Transverse colon (tissue), 4 donors: ENCODE results near the gene CDC14B. TPM values are rescaled to one million over a fixed set of nuclear protein-coding genes. Genes with fewer than 3 reads are reported as not detected.

Experiments
- DNase-seq: peaks from one replicate; pipeline ENCODE4 v3.0.0-alpha.2; 2019
- H3K27ac ChIP-seq, 4 donors: fragments of 200-600 bp; sonication (generic); 2 replicates each; pipeline ENCODE4 v1.5.1; 2016 to 2018; ENCODE audit warnings: inconsistent platforms in 4 of 4
- H3K27me3 ChIP-seq: fragments of 200-600 bp; sonication (generic); 2 replicates; pipeline ENCODE4 v1.5.1; 2017; ENCODE audit warnings: inconsistent platforms
- H3K36me3 ChIP-seq, 4 donors: fragments of 200-600 bp; sonication (generic); 2 replicates each; pipeline ENCODE4 v1.5.1; 2017 to 2019; ENCODE audit warnings: inconsistent platforms in 4 of 4
- H3K4me1 ChIP-seq, 4 donors: fragments of 200-600 bp; sonication (generic); 2 replicates each; pipeline ENCODE4 v1.5.1; 2017 to 2020; ENCODE audit warnings: inconsistent platforms in 4 of 4
- H3K4me3 ChIP-seq, 4 donors: fragments of 200-600 bp; sonication (generic); 1 replicate in 1 of 4; 2 replicates in 3 of 4; pipeline versions ENCODE4 v1.5.1 to v1.6.1; 2017 to 2019; ENCODE audit warnings: inconsistent platforms in 4 of 4
- H3K9me3 ChIP-seq, 2 donors: fragments of 200-600 bp; sonication (generic); 2 replicates each; pipeline ENCODE4 v1.5.1; 2017 to 2019; ENCODE audit warnings: inconsistent platforms in 2 of 2
- EP300 ChIP-seq: sonication (generic); formaldehyde crosslinking; IDR thresholded peaks from one replicate; pipeline ENCODE4 v1.6.1; 2017; ENCODE audit warnings: antibody characterized with exemption, low read depth
- POLR2A ChIP-seq: fragments of 450-650 bp; IDR thresholded peaks from one replicate; pipeline ENCODE4 v1.6.1; 2016; ENCODE audit warnings: antibody characterized with exemption, mild to moderate bottlenecking, moderate library complexity
- POLR2AphosphoS5 ChIP-seq, 3 donors: sonication (generic); formaldehyde crosslinking; IDR thresholded peaks; one replicate each; pipeline ENCODE4 v1.6.1; 2016; ENCODE audit warnings: antibody characterized with exemption in 3 of 3
- WGBS, 2 donors: methylation state at CpG; one replicate each; pipeline ENCODE4 v1.1.5; 2018; ENCODE audit warnings: low coverage in 1 of 2; 5-methylcytosine and 5-hydroxymethylcytosine counted together
- in situ Hi-C, 4 donors: fragments of 200-750 bp; cut with MboI; loops; one replicate each; pipeline versions ENCODE4 v1.15.0 to v1.15.1; 2017; ENCODE audit warnings: low sequenced_read_pairs in 3 of 4, low pct_ligation_motif_present in 1 of 4, low pct_unique_long_range_greater_than_20kb in 1 of 4
- intact Hi-C: fragments of 100-400 bp; cut with DNase I; formaldehyde crosslinking; loops from one replicate; pipeline ENCODE4 v1.15.1; 2023; ENCODE audit warnings: low total_unique reads
- total RNA-seq, 4 donors: library from RNA; depleted of rRNA; stranded (reverse); fragments of >200 nt; gene quantifications; one replicate each; pipeline ENCODE4 v1.1.0, GENCODE V29; 2016
- TF ChIP-seq, protein P1 (sequence below), 5 experiments: fragments of 200-600 bp in 3 of 5; fragments of 450-650 bp in 2 of 5; sonication (generic) in 3 of 5; IDR thresholded peaks; 1 replicate in 2 of 5; 2 replicates in 3 of 5; pipeline ENCODE4 v1.5.1; 2016 to 2017; ENCODE audit warnings: antibody characterized with exemption in 5 of 5, inconsistent platforms in 3 of 5, mild to moderate bottlenecking in 2 of 5, moderate library complexity in 1 of 5

The CDC14B gene
- total RNA-seq, 4 donors from 2014 or later: 18.0 to 22.3 (median 20.9) TPM

DNA sequence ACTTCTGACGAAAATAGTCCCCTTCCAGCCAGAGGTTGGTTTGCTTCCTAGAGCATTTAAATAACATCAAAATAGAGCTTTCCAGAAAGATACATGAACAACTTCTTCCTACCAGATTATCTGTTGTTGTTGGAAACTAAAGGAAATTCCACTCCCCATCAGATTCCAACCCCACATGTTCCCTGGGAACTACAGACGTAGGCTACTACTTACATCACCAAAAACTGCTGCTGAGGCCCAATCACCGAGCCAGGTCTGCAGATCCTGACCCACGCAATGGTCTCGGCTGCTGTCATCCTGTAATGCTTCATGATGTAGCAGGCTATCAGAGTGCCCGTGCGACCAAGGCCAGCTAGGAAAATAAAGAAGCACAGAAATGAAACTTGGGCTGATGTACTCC, 96.3 kb downstream of the CDC14B start:
- DNase-seq: no peak
- in situ Hi-C loops: no loop called here
- WGBS, 2 donors: 90 to 97% methylated on average over 2 to 7 of the region's 7 CpGs
- Histone ChIP-seq H3K4me3 (no peak overlapping the region), H3K9me3 (no peaks in the 10 kb centered on the region), H3K36me3 (no peaks in the 10 kb centered on the region), H3K4me1 (no peaks in the 10 kb centered on the region), H3K27me3 (no peaks in the 10 kb centered on the region), H3K27ac (no peak overlapping the region)
- intact Hi-C loops: no loop called here
- TF ChIP-seq EP300 (no peak), POLR2A (no peak), POLR2AphosphoS5 (IDR thresholded peaks at IDR 0.05) (no peak)
- TF ChIP-seq, protein P1, sequence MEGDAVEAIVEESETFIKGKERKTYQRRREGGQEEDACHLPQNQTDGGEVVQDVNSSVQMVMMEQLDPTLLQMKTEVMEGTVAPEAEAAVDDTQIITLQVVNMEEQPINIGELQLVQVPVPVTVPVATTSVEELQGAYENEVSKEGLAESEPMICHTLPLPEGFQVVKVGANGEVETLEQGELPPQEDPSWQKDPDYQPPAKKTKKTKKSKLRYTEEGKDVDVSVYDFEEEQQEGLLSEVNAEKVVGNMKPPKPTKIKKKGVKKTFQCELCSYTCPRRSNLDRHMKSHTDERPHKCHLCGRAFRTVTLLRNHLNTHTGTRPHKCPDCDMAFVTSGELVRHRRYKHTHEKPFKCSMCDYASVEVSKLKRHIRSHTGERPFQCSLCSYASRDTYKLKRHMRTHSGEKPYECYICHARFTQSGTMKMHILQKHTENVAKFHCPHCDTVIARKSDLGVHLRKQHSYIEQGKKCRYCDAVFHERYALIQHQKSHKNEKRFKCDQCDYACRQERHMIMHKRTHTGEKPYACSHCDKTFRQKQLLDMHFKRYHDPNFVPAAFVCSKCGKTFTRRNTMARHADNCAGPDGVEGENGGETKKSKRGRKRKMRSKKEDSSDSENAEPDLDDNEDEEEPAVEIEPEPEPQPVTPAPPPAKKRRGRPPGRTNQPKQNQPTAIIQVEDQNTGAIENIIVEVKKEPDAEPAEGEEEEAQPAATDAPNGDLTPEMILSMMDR (IDR thresholded peaks at IDR 0.05): no peak

DNA sequence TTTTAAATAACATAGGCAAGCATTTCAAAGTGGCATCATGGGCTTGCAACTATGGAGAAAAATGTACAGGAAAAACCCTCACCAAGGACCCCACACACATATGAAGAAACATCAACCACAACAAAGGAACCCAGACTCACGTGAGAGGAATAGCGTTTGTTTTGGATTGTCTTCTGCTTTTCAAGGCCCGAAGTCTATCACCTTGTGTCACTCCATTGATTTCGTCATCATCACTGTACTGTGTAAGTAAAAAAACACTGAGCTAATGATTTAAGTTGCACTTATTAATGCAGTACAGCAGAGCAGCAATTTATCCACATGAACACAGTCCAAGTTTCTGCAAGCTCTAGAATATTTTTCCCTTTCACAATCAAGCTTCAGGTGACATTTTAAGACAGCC, 97.3 kb downstream of the CDC14B start:
- Histone ChIP-seq H3K4me1 (no peaks in the 10 kb centered on the region), H3K27ac (no peak overlapping the region), H3K4me3 (no peak overlapping the region), H3K27me3 (no peaks in the 10 kb centered on the region), H3K36me3 (no peaks in the 10 kb centered on the region), H3K9me3 (no peaks in the 10 kb centered on the region)
- in situ Hi-C loops: no loop called here
- intact Hi-C loops: no loop called here
- TF ChIP-seq POLR2A (no peak), EP300 (no peak), POLR2AphosphoS5 (IDR thresholded peaks at IDR 0.05) (no peak)
- TF ChIP-seq, protein P1 (IDR thresholded peaks at IDR 0.05): no peak
- no peak for DNase-seq
- WGBS, 2 donors: 72 to 74% methylated on average over 4 of the region's 4 CpGs

DNA sequence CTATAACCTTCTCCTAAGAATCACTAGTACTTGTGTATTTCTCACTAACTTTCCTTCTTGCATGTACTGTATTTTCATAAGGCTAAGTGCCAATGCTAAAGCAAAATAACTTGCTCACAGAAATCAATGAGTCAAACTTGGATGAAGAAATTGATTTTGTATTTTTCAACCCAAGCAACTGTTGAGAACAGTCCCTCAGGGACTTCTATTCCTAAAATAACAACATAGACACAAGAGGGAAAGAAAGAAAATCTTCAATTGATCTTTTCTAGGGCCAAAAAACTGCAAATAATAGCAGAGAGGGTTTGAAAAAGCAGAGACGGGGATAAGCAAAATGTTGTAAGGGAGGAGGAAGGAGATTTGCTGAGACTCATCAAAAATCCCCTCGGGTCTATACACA, 99.9 kb downstream of the CDC14B start:
- in situ Hi-C loops (no loop called here), intact Hi-C loops (no loop called here)
- no peaks in the 10 kb centered on the region for H3K4me1 ChIP-seq
- H3K27ac ChIP-seq: no peak overlapping the region
- H3K9me3 ChIP-seq: no peaks in the 10 kb centered on the region
- no peak overlapping the region for H3K4me3 ChIP-seq
- TF ChIP-seq POLR2A (no peak), EP300 (no peak), POLR2AphosphoS5 (IDR thresholded peaks at IDR 0.05) (no peak)
- TF ChIP-seq, protein P1 (IDR thresholded peaks at IDR 0.05): no peak
- DNase-seq: no peak
- 64 to 75% methylated on average over 2 of the region's 2 CpGs for WGBS, 2 donors
- no peaks in the 10 kb centered on the region for H3K27me3 ChIP-seq
- no peaks in the 10 kb centered on the region for H3K36me3 ChIP-seq

DNA sequence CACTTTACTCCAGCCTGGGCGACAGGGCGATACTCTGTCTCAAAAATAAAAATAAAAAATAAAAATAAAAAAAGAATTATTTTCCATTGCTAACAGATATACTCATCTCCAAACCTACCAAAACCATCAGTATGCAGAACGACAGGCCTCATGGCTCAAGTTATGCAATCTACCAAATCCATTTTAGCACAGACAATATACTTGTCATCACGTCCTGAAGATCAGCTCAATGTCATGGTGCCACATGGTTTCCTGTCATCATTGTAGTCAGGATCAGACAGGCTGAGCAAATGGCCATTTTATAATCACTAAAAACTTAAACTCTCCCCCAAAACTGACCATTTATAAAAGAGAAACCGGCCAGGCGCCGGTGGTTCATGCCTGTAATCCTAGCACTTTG, 100.5 kb downstream of the CDC14B start:
- TF ChIP-seq POLR2A (no peak), POLR2AphosphoS5 (IDR thresholded peaks at IDR 0.05) (no peak), EP300 (no peak)
- TF ChIP-seq, protein P1 (IDR thresholded peaks at IDR 0.05): no peak
- Histone ChIP-seq H3K27me3 (no peaks in the 10 kb centered on the region), H3K27ac (no peak overlapping the region), H3K4me1 (no peaks in the 10 kb centered on the region), H3K36me3 (no peaks in the 10 kb centered on the region), H3K4me3 (no peak overlapping the region), H3K9me3 (no peaks in the 10 kb centered on the region)
- intact Hi-C loops: no loop called here
- in situ Hi-C loops: no loop called here
- DNase-seq: no peak
- WGBS, 2 donors: 94% methylated on average over 7 of the region's 7 CpGs
